ENCODE results near the gene MTCL1. TPM values are rescaled to one million over a fixed set of nuclear protein-coding genes. Genes with fewer than 3 reads are reported as not detected.

MTCL1 gene
- total RNA-seq, 5 donors from 2014 or later (not counting 1 experiment from before 2014, with no cell fraction given): 0.40 to 0.98 (median 0.83) TPM

- POLR2A ChIA-PET: no interaction called here
- DNase-seq (no peak), ATAC-seq (replicated peaks in 1 of 4) (no peak)
- Mint-ChIP-seq H3K27ac (no peak overlapping the region), H3K9me3 (no peaks in the 10 kb centered on the region), H3K36me3 (no peaks in the 10 kb centered on the region), H3K4me3 (no peak overlapping the region), H3K4me1 (no peaks in the 10 kb centered on the region), H3K27me3 (peaks cover 5 to 10% of the 10 kb centered on the region in 2 donors)
- CTCF ChIA-PET: interaction anchor here (1.3 to 1.4 kb wide), 2 partner anchors 15 to 328 kb away, joined by 4 to 5 read pairs; no protein-coding TSS in a partner anchor
- Histone ChIP-seq H3K4me1 (ENCODE audit: control insufficient read depth in 1 of 2, extremely low read depth in 1 of 2, insufficient read depth in 2 of 2, low read length in 2 of 2) (peaks cover 0 to 2% of the 10 kb centered on the region in 2 experiments), H3K9me3 (no peaks in the 10 kb centered on the region), H3K4me3 (ENCODE audit: control insufficient read depth in 1 of 2, extremely low read depth in 1 of 2, low read length in 1 of 2) (no peak overlapping the region), H3K27me3 (replicated peaks in 1 of 2; ENCODE audit: control insufficient read depth in 2 of 2, extremely low read depth in 1 of 2, insufficient read depth in 2 of 2, low read length in 1 of 2) (peaks cover 2 to 17% of the 10 kb centered on the region in 2 experiments), H3K27ac (ENCODE audit: low read length) (no peak overlapping the region), H3K36me3 (ENCODE audit: control insufficient read depth in 2 of 2, extremely low read depth in 1 of 2, insufficient read depth in 1 of 2, low read length in 1 of 2) (no peaks in the 10 kb centered on the region)
- 92% methylated on average over 30 of the region's 36 CpGs for WGBS (ENCODE audit: insufficient coverage)
Measured at GRCh38 chr18:8659609-8660242, 45.6 kb upstream of the MTCL1 start.

- no peaks in the 10 kb centered on the region for H3K4me1 Mint-ChIP-seq
- no peak overlapping the region for H3K27ac Mint-ChIP-seq
- no CpG with 5 or more reads among the region's 5 CpGs for WGBS (ENCODE audit: insufficient coverage)
- Histone ChIP-seq H3K27me3 (replicated peaks in 1 of 2; ENCODE audit: control insufficient read depth in 2 of 2, extremely low read depth in 1 of 2, insufficient read depth in 2 of 2, low read length in 1 of 2) (peaks cover 2 to 17% of the 10 kb centered on the region in 2 experiments), H3K4me3 (ENCODE audit: control insufficient read depth in 1 of 2, extremely low read depth in 1 of 2, low read length in 1 of 2) (no peak overlapping the region), H3K27ac (ENCODE audit: low read length) (no peak overlapping the region), H3K4me1 (ENCODE audit: control insufficient read depth in 1 of 2, extremely low read depth in 1 of 2, insufficient read depth in 2 of 2, low read length in 2 of 2) (peaks cover 0 to 2% of the 10 kb centered on the region in 2 experiments), H3K36me3 (ENCODE audit: control insufficient read depth in 2 of 2, extremely low read depth in 1 of 2, insufficient read depth in 1 of 2, low read length in 1 of 2) (no peaks in the 10 kb centered on the region), H3K9me3 (no peaks in the 10 kb centered on the region)
- DNase-seq: no peak
- H3K4me3 Mint-ChIP-seq: no peak overlapping the region
- ChIA-PET POLR2A (no interaction called here), CTCF (interaction anchor here (1.0 to 1.4 kb wide), 2 partner anchors 36 to 328 kb away, joined by 4 read pairs; no protein-coding TSS in a partner anchor)
- H3K36me3 Mint-ChIP-seq: no peaks in the 10 kb centered on the region
- no peak for ATAC-seq (replicated peaks in 1 of 4)
- H3K27me3 Mint-ChIP-seq: peaks cover 5 to 10% of the 10 kb centered on the region in 2 donors
- H3K9me3 Mint-ChIP-seq: no peaks in the 10 kb centered on the region
Measured at GRCh38 chr18:8660316-8660715, 45.0 kb upstream of the MTCL1 start.

GRCh38 chr18:8661754-8662559 lies 43.4 kb upstream of the MTCL1 start:
- H3K27ac ChIP-seq (ENCODE audit: low read length): no peak overlapping the region
- CTCF ChIA-PET: interaction anchor here (0.5 to 0.9 kb wide), 2 partner anchors 12 to 1068 kb away, joined by 3 to 5 read pairs; no protein-coding TSS in a partner anchor
- H3K36me3 Mint-ChIP-seq: no peaks in the 10 kb centered on the region
- H3K27me3 ChIP-seq (replicated peaks in 1 of 2; ENCODE audit: control insufficient read depth in 2 of 2, extremely low read depth in 1 of 2, insufficient read depth in 2 of 2, low read length in 1 of 2): peaks cover 2 to 17% of the 10 kb centered on the region in 2 experiments
- H3K4me3 Mint-ChIP-seq: no peak overlapping the region
- ATAC-seq (replicated peaks in 1 of 4) (no peak), DNase-seq (no peak)
- H3K9me3 ChIP-seq: no peaks in the 10 kb centered on the region
- no peaks in the 10 kb centered on the region for H3K9me3 Mint-ChIP-seq
- H3K4me3 ChIP-seq (ENCODE audit: control insufficient read depth in 1 of 2, extremely low read depth in 1 of 2, low read length in 1 of 2): no peak overlapping the region
- POLR2A ChIA-PET: no interaction called here
- H3K4me1 Mint-ChIP-seq: no peaks in the 10 kb centered on the region
- H3K4me1 ChIP-seq (ENCODE audit: control insufficient read depth in 1 of 2, extremely low read depth in 1 of 2, insufficient read depth in 2 of 2, low read length in 2 of 2): peaks cover 0 to 2% of the 10 kb centered on the region in 2 experiments
- no peak overlapping the region for H3K27ac Mint-ChIP-seq
- H3K27me3 Mint-ChIP-seq: peaks cover 5 to 7% of the 10 kb centered on the region in 2 donors
- WGBS (ENCODE audit: insufficient coverage): 60% methylated on average over 12 of the region's 18 CpGs
- no peaks in the 10 kb centered on the region for H3K36me3 ChIP-seq (ENCODE audit: control insufficient read depth in 2 of 2, extremely low read depth in 1 of 2, insufficient read depth in 1 of 2, low read length in 1 of 2)

GRCh38 chr18:8662560-8663255 lies 42.6 kb upstream of the MTCL1 start:
- DNase-seq: no peak
- no peak for ATAC-seq (replicated peaks in 1 of 4)
- no peak overlapping the region for H3K27ac Mint-ChIP-seq
- Histone ChIP-seq H3K9me3 (no peaks in the 10 kb centered on the region), H3K4me3 (ENCODE audit: control insufficient read depth in 1 of 2, extremely low read depth in 1 of 2, low read length in 1 of 2) (no peak overlapping the region), H3K27ac (ENCODE audit: low read length) (no peak overlapping the region), H3K36me3 (ENCODE audit: control insufficient read depth in 2 of 2, extremely low read depth in 1 of 2, insufficient read depth in 1 of 2, low read length in 1 of 2) (no peaks in the 10 kb centered on the region), H3K27me3 (replicated peaks in 1 of 2; ENCODE audit: control insufficient read depth in 2 of 2, extremely low read depth in 1 of 2, insufficient read depth in 2 of 2, low read length in 1 of 2) (peaks cover 2 to 17% of the 10 kb centered on the region in 2 experiments), H3K4me1 (ENCODE audit: control insufficient read depth in 1 of 2, extremely low read depth in 1 of 2, insufficient read depth in 2 of 2, low read length in 2 of 2) (peaks cover 0 to 2% of the 10 kb centered on the region in 2 experiments)
- ChIA-PET POLR2A (no interaction called here), CTCF (interaction anchor here (0.6 to 0.9 kb wide), 2 partner anchors 10 to 11 kb away, joined by 3 read pairs; no protein-coding TSS in a partner anchor)
- H3K4me1 Mint-ChIP-seq: no peaks in the 10 kb centered on the region
- no peaks in the 10 kb centered on the region for H3K9me3 Mint-ChIP-seq
- H3K27me3 Mint-ChIP-seq: peaks cover 5 to 7% of the 10 kb centered on the region in 2 donors
- WGBS (ENCODE audit: insufficient coverage): 81% methylated on average over 10 of the region's 20 CpGs
- H3K36me3 Mint-ChIP-seq: no peaks in the 10 kb centered on the region
- H3K4me3 Mint-ChIP-seq: no peak overlapping the region

- Mint-ChIP-seq H3K36me3 (no peaks in the 10 kb centered on the region), H3K9me3 (no peaks in the 10 kb centered on the region), H3K27me3 (peaks cover 5% of the 10 kb centered on the region in 2 donors), H3K4me1 (no peaks in the 10 kb centered on the region), H3K4me3 (no peak overlapping the region), H3K27ac (no peak overlapping the region)
- Histone ChIP-seq H3K9me3 (no peaks in the 10 kb centered on the region), H3K27me3 (replicated peaks in 1 of 2; ENCODE audit: control insufficient read depth in 2 of 2, extremely low read depth in 1 of 2, insufficient read depth in 2 of 2, low read length in 1 of 2) (peaks cover 0 to 7% of the 10 kb centered on the region in 2 experiments), H3K27ac (ENCODE audit: low read length) (no peak overlapping the region), H3K4me3 (ENCODE audit: control insufficient read depth in 1 of 2, extremely low read depth in 1 of 2, low read length in 1 of 2) (no peak overlapping the region), H3K36me3 (ENCODE audit: control insufficient read depth in 2 of 2, extremely low read depth in 1 of 2, insufficient read depth in 1 of 2, low read length in 1 of 2) (no peaks in the 10 kb centered on the region), H3K4me1 (ENCODE audit: control insufficient read depth in 1 of 2, extremely low read depth in 1 of 2, insufficient read depth in 2 of 2, low read length in 2 of 2) (no peaks in the 10 kb centered on the region)
- DNase-seq (no peak), ATAC-seq (replicated peaks in 1 of 4) (no peak)
- ChIA-PET POLR2A (no interaction called here), CTCF (no interaction called here)
- WGBS (ENCODE audit: insufficient coverage): 79% methylated on average over 2 of the region's 3 CpGs
Measured at GRCh38 chr18:8667846-8668245, 37.5 kb upstream of the MTCL1 start.

GRCh38 chr18:8668381-8668780 lies 37.0 kb upstream of the MTCL1 start:
- Mint-ChIP-seq H3K36me3 (no peaks in the 10 kb centered on the region), H3K27me3 (peaks cover 0 to 5% of the 10 kb centered on the region in 2 donors), H3K27ac (no peak overlapping the region), H3K4me3 (no peak overlapping the region), H3K9me3 (no peaks in the 10 kb centered on the region), H3K4me1 (no peaks in the 10 kb centered on the region)
- ATAC-seq (replicated peaks in 1 of 4) (no peak), DNase-seq (no peak)
- Histone ChIP-seq H3K4me3 (ENCODE audit: control insufficient read depth in 1 of 2, extremely low read depth in 1 of 2, low read length in 1 of 2) (no peak overlapping the region), H3K27me3 (replicated peaks in 1 of 2; ENCODE audit: control insufficient read depth in 2 of 2, extremely low read depth in 1 of 2, insufficient read depth in 2 of 2, low read length in 1 of 2) (peaks cover 0 to 1% of the 10 kb centered on the region in 2 experiments), H3K27ac (ENCODE audit: low read length) (no peak overlapping the region), H3K9me3 (no peaks in the 10 kb centered on the region), H3K4me1 (ENCODE audit: control insufficient read depth in 1 of 2, extremely low read depth in 1 of 2, insufficient read depth in 2 of 2, low read length in 2 of 2) (no peaks in the 10 kb centered on the region), H3K36me3 (ENCODE audit: control insufficient read depth in 2 of 2, extremely low read depth in 1 of 2, insufficient read depth in 1 of 2, low read length in 1 of 2) (no peaks in the 10 kb centered on the region)
- CTCF ChIA-PET: interaction anchor here in 1 of 2 donors (0.6 kb wide), 1 partner anchor 325 kb away, joined by 3 read pairs; no protein-coding TSS in a partner anchor
- POLR2A ChIA-PET: no interaction called here

Data from T-cell (primary cell).